Astrocyte (in vitro differentiated cells and primary cell): ENCODE data around the gene IL13.

Source experiments
- EZH2 ChIP-seq: IDR thresholded peaks from 2 replicates; pipeline ENCODE4 v1.6.1; 2012; ENCODE audit warnings: mild to moderate bottlenecking, low read length, inconsistent platforms; ENCODE audit not compliant: insufficient read depth
- TF ChIP-seq, protein P1 (sequence below): IDR thresholded peaks from 2 replicates; pipeline ENCODE4 v1.5.1; 2011; ENCODE audit warnings: low read depth, mild to moderate bottlenecking, inconsistent platforms, low read length, moderate library complexity; ENCODE audit not compliant: insufficient read depth

DNA sequence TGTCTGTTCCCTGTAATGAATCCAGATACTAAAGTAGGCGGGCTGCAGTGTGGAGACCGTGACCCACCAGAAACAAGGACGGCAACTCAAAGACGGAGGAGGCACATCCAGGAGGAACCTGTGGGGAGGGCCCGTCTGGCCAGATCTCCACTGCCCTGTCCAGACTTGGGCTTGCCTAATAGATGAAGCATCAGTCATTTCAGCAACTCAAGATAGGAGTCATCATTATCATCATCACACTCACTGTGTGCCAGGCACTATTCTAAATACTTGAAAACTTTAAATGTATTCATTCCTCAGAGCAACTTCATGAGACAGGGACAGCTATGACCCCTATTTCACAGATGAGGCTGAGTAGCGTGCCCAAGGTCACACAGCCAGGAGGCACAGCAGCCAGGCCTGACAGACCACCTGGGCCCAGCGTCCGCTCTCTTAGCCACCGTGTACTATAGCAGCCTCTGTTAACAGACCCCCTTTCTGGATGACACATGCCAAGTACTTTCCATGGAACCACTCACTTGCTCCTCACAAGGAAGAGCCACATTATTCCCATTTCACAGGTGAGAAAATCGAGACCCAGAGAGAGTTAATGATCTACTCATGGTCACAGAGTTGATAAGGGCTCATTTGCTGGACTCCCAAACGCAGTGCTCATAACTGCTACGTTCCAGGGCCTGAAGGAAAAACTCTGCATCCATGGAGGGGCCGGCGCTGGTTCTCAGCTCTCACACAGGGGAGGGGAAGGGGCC is 10.9 kb downstream of the IL13 start:
- TF ChIP-seq EZH2, result no peak
- TF ChIP-seq, protein P1, sequence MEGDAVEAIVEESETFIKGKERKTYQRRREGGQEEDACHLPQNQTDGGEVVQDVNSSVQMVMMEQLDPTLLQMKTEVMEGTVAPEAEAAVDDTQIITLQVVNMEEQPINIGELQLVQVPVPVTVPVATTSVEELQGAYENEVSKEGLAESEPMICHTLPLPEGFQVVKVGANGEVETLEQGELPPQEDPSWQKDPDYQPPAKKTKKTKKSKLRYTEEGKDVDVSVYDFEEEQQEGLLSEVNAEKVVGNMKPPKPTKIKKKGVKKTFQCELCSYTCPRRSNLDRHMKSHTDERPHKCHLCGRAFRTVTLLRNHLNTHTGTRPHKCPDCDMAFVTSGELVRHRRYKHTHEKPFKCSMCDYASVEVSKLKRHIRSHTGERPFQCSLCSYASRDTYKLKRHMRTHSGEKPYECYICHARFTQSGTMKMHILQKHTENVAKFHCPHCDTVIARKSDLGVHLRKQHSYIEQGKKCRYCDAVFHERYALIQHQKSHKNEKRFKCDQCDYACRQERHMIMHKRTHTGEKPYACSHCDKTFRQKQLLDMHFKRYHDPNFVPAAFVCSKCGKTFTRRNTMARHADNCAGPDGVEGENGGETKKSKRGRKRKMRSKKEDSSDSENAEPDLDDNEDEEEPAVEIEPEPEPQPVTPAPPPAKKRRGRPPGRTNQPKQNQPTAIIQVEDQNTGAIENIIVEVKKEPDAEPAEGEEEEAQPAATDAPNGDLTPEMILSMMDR, result no peak
